Skeletal muscle tissue (tissue), 4 donors: ENCODE data around the gene DYNAP. TPM values are rescaled to one million over a fixed set of nuclear protein-coding genes. Genes with fewer than 3 reads are reported as not detected.

ENCODE experiments used
- H3K27ac ChIP-seq: one replicate; pipeline ENCODE4 v1.7.0; 2013; ENCODE audit warnings: mild to moderate bottlenecking, low read depth, low read length, inconsistent platforms
- H3K27me3 ChIP-seq, 3 donors: one replicate each; pipeline ENCODE4 v1.7.0; 2013; ENCODE audit warnings: low read length in 3 of 3; ENCODE audit not compliant: control insufficient read depth in 3 of 3, insufficient read depth in 3 of 3
- H3K36me3 ChIP-seq, 3 donors: one replicate each; pipeline ENCODE4 v1.7.0; 2013; ENCODE audit warnings: low read length in 3 of 3; ENCODE audit not compliant: control insufficient read depth in 3 of 3, insufficient read depth in 3 of 3
- H3K4me1 ChIP-seq, 3 donors: one replicate each; pipeline ENCODE4 v1.7.0; 2013; ENCODE audit warnings: low read length in 3 of 3, mild to moderate bottlenecking in 3 of 3; ENCODE audit not compliant: control insufficient read depth in 3 of 3, insufficient read depth in 3 of 3
- H3K4me3 ChIP-seq, 3 donors: one replicate each; pipeline ENCODE4 v1.7.0; 2013; ENCODE audit warnings: low read length in 3 of 3
- H3K9ac ChIP-seq, 3 donors: one replicate each; pipeline ENCODE4 v1.7.0; 2013; ENCODE audit warnings: low read length in 3 of 3, mild to moderate bottlenecking in 3 of 3, moderate library complexity in 2 of 3, low read depth in 1 of 3
- H3K9me3 ChIP-seq, 3 donors: one replicate each; pipeline ENCODE4 v1.7.0; 2013; ENCODE audit warnings: low read length in 3 of 3; ENCODE audit not compliant: control insufficient read depth in 3 of 3
- total RNA-seq: library from RNA; depleted of rRNA; stranded (reverse); fragments of >200 nt; gene quantifications from one replicate; pipeline ENCODE4 v1.2.3, GENCODE V29; 2014
- donor health status: Osteomylitis.

Gene DYNAP, protein sequence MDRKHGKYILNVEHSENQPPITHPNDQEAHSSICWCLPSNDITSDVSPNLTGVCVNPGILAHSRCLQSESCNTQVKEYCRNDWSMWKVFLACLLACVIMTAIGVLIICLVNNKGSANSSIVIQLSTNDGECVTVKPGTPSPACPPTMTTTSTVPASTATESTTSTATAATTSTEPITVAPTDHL
- total RNA-seq, result not detected

DNA sequence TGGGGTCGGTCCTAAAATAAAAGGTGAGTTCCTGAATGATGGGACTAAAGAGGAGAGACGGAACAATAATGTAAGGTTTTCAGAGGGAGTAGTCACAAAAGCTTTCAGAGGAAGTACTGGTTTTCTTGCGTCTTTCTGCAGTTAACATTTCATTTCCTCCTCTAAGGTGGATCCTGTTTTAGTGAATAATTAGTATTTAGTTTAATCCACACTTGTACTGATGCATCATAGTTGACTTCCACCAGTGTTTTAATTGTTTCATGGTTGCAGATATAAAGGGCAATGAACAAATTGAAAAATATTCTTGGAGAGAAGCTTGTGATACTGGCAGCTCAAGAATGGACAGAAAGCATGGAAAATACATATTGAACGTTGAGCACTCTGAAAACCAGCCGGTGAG, at the start of gene DYNAP:
Gene DYNAP, plus strand, starts transcription at position 301 of the 400 bp plus-strand sequence. Its CDS starts 38 bp downstream, at position 339.
- Histone ChIP-seq H3K4me3 (no peak within 1 kb of the TSS), H3K27ac (no peak within 1 kb of the TSS), H3K4me1 (no peaks in the 10 kb centered on the region), H3K27me3 (no peaks in the 10 kb centered on the region), H3K9me3 (no peaks in the 10 kb centered on the region), H3K36me3 (no peaks in the 10 kb centered on the region), H3K9ac (no peak within 1 kb of the TSS)

DNA sequence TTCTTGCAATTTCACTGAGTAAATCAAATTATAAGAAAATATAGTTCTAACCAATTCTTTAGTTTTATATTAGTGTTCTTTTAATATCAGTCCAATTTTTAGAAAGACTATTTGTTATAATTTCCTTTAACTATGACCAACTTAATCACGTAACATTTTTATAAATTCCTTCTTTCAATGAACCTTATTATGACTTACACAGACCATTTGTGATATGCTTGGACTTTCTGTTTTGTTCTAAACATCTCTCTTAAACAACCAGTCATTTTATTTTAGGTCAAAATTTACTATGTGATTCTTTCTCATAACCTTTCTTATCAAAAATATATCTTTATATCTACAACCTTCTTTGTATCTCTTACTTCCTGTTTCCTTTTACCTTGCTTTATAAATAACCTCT, 39.5 kb upstream of the DYNAP start:
- no peak overlapping the region for H3K4me3 ChIP-seq
- H3K27ac ChIP-seq, result no peak overlapping the region
- no peaks in the 10 kb centered on the region for H3K36me3 ChIP-seq
- H3K27me3 ChIP-seq, result no peaks in the 10 kb centered on the region
- no peaks in the 10 kb centered on the region for H3K9me3 ChIP-seq
- H3K4me1 ChIP-seq, result no peaks in the 10 kb centered on the region
- no peak overlapping the region for H3K9ac ChIP-seq

DNA sequence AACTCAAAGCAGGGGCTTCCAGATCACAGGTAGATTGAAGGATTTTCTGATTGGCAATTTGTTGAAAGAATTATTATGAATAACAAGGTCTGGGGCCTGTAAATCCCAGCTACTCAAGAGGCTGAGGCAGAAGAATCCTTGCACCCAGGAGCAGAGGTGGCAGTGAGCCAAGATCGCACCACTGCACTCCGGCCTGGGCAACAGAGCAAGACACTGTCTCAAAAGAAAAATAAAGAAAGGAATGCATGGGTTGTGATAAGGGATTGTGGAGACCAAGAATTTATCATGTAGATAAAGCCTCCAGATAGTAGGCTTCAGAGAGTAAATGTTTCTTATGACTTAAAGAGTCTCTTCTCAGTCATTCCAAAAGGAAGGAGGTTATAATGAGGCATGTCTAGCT, 35.8 kb upstream of the DYNAP start:
- Histone ChIP-seq H3K27ac (no peak overlapping the region), H3K9ac (no peak overlapping the region), H3K4me1 (no peaks in the 10 kb centered on the region), H3K9me3 (no peaks in the 10 kb centered on the region), H3K36me3 (no peaks in the 10 kb centered on the region), H3K27me3 (no peaks in the 10 kb centered on the region), H3K4me3 (no peak overlapping the region)

DNA sequence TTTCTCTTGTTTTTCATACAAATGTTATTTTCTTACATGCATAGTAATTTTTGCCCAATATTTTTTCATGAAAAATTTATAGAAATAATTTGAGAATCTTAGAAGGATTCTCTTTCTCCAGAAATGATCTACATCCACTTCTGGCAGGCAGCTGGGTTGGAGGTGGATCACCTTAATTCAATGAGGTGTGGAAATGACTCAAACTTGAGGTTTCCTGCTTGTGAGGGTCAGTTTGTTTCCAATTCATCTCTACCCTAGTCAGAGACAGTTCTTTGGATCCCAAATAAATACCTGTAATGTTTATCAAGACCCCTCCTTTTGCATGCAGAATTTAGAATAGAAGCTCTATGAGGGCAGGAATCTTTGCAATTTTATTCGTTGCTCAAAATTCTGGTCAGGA, 35.0 kb upstream of the DYNAP start:
- no peak overlapping the region for H3K27ac ChIP-seq
- no peaks in the 10 kb centered on the region for H3K27me3 ChIP-seq
- no peak overlapping the region for H3K4me3 ChIP-seq
- no peaks in the 10 kb centered on the region for H3K36me3 ChIP-seq
- H3K9ac ChIP-seq, result no peak overlapping the region
- H3K9me3 ChIP-seq, result no peaks in the 10 kb centered on the region
- H3K4me1 ChIP-seq, result no peaks in the 10 kb centered on the region

DNA sequence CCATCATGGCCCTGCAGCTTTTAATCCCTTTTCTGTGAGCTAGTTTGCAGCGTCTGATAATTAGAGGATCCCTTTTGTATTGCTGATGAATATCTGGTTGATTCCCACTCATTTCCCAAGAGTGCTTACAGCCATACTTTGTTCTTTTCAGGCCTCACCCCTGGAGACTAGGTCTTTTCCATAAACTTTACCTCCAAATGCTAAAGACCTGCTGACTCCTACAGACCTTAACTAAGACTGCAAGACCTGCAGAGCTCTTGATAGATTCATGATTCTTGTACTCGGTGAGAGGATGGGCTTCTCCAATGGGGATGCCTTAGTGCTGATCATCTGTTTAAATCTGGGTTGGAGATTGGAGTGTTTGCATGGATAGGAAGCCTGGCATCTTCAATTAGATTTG, 33.1 kb upstream of the DYNAP start:
- Histone ChIP-seq H3K4me3 (no peak overlapping the region), H3K4me1 (no peaks in the 10 kb centered on the region), H3K36me3 (no peaks in the 10 kb centered on the region), H3K27me3 (no peaks in the 10 kb centered on the region), H3K27ac (no peak overlapping the region), H3K9me3 (no peaks in the 10 kb centered on the region), H3K9ac (no peak overlapping the region)

DNA sequence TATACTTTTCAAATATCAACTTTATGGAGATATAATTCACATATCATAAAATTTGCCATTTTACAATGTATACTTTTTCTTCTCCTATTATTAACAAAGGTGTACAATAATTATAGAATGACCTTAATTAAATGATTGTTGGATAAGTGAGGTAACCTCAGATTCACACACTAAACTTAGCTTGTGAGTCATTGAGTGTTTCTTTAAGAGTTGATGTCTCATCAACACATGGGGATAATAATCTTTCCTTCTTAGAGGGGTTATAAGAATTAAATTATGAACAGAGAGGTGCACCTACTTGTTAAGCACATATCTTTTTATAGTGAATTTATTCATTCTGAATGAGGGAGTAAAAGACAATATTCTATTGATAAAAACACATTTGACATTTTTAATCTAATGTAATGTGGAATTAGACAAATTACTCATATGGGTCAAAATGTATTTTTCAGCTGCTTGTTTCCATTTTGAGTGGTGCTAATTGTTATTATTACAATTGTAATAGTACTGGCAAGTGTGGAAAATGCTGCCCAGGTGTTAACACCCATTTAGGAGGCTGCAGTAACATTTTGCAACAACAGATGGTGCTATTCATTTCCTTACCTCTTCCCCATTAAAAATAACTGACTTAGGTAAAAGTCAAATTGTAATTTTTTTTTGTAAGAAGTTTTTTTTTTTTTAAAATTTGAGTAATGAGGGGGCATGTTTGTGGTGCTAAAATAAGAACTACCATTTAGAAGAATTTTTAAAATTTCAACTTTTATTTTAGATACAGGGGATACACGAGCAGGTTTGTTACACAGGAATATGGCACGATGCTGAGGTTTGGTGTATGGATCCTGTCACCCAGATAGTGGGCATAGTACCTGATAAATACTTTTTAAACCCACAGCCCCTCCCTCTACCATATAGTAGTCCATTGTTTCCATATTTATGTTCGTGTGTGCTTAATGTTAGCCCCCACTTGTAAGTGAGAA, 32.1 kb upstream of the DYNAP start:
- H3K36me3 ChIP-seq, result no peaks in the 10 kb centered on the region
- no peak overlapping the region for H3K9ac ChIP-seq
- no peak overlapping the region for H3K4me3 ChIP-seq

DNA sequence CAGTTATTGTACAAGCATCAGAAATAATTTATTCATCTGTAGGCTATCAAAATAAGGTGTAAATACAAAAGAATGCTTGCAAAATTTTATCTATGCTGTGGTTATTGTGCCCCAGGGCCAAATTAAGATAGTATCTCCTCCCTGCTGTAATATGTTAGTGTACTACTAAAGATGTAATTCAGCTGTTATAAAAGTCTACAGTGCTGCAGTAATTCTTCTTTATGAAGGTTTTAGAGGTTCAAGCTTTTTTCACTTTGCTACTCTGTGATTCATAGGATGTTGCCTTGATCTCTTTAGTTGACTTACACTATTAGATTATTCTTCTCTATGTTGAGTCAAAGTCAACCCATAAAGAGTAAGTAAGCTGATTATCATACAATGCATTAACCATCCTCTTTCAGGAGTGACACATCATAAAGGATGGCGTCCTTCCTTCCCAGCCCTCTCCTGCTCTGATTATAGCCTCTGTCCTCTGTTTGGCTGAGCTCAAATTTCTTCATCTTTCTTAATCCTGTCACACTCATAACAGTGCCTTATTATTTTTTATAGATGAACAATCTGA, 29.3 kb upstream of the DYNAP start:
- Histone ChIP-seq H3K27me3 (no peaks in the 10 kb centered on the region), H3K36me3 (no peaks in the 10 kb centered on the region), H3K4me3 (no peak overlapping the region), H3K4me1 (no peaks in the 10 kb centered on the region), H3K9me3 (no peaks in the 10 kb centered on the region), H3K9ac (no peak overlapping the region), H3K27ac (no peak overlapping the region)

More for the DNA sequence above, 32.1 kb upstream of the DYNAP start:
- Histone ChIP-seq H3K9me3 (no peaks in the 10 kb centered on the region), H3K27ac (no peak overlapping the region), H3K4me1 (no peaks in the 10 kb centered on the region), H3K27me3 (no peaks in the 10 kb centered on the region)

DNA sequence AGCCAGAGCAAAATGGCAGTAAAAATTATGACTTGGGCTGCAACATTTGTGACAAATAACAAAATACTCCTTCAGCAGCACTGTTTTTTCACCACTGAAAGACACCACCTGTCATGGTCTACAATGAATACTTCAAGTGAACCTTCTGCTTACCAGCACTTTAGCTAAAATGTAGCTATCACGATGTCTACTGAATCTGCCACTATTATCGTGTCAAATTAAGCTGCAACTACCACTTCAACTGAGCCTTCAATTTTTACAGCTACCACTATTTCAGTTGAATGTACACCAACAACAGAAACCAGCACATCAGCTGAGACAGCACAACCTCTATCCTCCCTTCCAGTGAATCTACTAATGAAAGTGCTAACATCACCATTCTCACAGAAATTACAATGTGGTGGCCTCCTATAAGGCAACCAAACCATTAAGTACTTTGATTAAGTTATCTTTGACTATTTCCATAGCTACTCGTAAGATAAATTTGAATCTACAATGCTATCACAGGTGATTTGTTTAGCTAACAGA, 10.8 kb upstream of the DYNAP start:
- H3K27me3 ChIP-seq, result no peaks in the 10 kb centered on the region
- no peaks in the 10 kb centered on the region for H3K4me1 ChIP-seq
- no peaks in the 10 kb centered on the region for H3K36me3 ChIP-seq
- no peaks in the 10 kb centered on the region for H3K9me3 ChIP-seq
- no peak overlapping the region for H3K9ac ChIP-seq
- no peak overlapping the region for H3K27ac ChIP-seq
- H3K4me3 ChIP-seq, result no peak overlapping the region

DNA sequence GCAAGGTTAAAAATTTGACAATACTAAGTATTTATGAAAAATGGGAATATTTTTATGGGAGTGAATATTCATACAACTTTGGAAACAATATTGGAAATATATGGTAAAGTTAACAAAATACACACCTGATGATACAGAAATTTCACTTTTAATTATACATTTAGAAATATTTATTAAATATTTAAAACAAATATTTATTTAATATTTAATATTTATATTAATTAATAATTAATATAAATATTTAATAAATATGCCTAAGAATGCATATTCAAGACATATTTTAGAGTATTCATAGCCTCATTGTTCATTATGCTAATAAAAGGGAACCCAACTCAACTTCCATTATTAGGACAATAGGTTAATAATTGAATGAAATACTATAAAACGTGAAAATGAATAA, 7.0 kb upstream of the DYNAP start:
- no peaks in the 10 kb centered on the region for H3K27me3 ChIP-seq
- H3K36me3 ChIP-seq, result no peaks in the 10 kb centered on the region
- H3K27ac ChIP-seq, result no peak overlapping the region
- H3K9me3 ChIP-seq, result no peaks in the 10 kb centered on the region
- H3K4me3 ChIP-seq, result no peak overlapping the region
- no peaks in the 10 kb centered on the region for H3K4me1 ChIP-seq
- H3K9ac ChIP-seq, result no peak overlapping the region

DNA sequence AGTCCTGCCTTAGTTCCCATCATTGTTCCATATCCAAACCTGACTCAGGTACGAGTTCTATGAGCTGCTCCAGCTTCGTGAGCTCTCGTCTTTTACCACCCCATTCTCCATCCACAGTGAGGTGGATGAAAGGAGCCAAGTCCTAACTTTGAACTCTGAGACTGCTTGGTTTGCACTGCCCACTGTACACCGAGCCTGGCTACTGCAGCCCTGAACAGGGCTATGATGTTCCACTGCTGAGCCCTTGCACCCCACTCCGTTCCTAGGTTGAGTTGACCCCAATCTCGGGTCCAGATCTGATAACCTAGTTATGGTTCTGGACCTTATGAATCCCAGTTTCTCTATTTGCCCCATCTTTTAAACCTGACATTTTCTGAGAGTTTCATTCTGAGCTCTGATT, 5.3 kb upstream of the DYNAP start:
- Histone ChIP-seq H3K27ac (no peak overlapping the region), H3K9me3 (no peaks in the 10 kb centered on the region), H3K36me3 (no peaks in the 10 kb centered on the region), H3K4me3 (no peak overlapping the region), H3K27me3 (no peaks in the 10 kb centered on the region), H3K9ac (no peak overlapping the region), H3K4me1 (no peaks in the 10 kb centered on the region)
